HG02970 (cell line): ENCODE results near the gene KCNMB4.
"Not testable (repeated sequence)": the region's sequence is repeated elsewhere in the genome, so short reads cannot be mapped to it uniquely, and the experiment has no call there.

ENCODE experiments used
- ATAC-seq: cut with Tn5 transposase; IDR thresholded peaks from one replicate; pipeline ENCODE4 v1.9.1; 2021; ENCODE audit warnings: mild to moderate bottlenecking, moderate library complexity, moderate number of reproducible peaks; ENCODE audit not compliant: unreplicated experiment, low FRiP score

The KCNMB4 gene

DNA sequence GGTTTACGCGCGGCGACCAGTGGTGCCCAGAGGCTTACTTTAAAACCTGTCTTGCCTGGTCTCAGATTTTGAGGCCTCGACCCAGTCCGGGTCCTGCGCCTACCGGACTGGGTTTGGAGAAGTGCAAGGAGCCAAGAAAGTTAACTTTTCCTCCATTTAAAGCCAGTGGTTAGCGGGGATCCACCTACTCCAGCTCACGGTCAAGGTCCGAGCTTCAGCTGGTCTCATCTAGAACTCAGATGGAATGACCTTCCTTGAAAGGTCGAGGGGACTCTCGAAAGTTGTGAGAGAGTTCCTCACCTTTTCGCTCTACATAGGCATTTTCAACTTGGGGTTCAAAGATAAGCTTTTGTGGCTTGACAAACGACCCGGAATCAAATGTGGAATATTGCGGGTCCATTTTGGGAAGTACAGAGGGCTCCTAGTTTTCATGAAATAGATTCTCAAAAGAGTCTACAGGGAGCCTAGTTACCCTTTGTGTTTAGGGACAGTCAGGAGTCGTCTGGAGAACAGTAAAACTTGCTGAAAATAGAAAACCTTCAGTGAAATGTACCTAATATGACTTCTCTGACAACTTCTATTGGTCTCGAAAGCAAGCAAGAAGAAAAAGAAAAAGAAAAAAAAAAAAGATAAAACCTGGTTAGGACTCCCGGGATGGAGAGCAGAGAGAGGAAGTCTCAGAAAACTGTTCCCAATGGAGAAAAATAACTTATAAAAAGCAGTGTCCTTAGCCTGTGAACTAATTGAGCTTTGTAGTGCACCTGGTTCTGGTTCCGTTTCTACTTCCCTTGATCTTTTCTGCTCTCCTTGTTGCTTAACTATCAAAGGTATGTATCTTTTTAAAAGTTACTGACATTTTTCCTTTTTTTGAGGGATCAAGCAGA lies 1.4 kb downstream of the KCNMB4 start:
- no peak for ATAC-seq

DNA sequence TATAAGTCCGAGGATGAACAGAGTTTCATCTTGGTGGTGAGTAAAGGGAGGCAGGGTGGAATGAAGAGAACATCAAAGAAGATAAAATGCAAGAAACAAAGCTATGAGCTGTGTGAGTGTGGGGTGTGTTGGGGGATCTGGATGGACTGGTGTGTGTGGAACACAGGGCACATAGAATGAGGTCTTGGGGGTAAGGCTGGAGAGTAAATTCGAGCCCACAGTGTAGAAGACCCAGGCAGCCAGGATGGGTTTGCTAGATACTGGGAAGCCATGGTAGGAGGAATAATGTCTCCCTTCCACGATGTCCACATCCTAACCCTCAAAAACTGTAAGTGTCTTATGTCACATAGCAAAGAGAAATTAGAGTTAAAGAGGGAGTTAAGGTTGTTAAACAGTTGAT lies 6.8 kb downstream of the KCNMB4 start:
- ATAC-seq, result no peak

DNA sequence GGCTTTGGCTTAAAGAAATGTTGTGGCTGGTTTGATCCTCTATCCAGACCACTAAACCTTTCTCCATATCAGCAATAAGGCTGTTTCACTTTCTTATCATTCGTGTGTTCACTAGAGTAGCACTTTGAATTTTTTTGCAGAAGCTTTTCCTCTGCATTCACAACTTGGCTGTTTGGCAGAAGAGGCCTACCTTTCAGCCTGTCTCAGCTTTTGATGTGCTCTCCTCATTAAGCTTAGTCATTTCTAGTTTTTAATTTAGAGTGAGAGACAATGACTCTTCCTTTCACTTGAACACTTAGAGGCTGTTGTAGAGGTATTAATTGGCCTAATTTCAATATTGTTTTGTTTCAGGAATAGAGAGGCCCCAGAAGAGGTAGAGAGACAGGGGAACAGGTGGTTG lies 13.8 kb downstream of the KCNMB4 start:
- no peak for ATAC-seq

DNA sequence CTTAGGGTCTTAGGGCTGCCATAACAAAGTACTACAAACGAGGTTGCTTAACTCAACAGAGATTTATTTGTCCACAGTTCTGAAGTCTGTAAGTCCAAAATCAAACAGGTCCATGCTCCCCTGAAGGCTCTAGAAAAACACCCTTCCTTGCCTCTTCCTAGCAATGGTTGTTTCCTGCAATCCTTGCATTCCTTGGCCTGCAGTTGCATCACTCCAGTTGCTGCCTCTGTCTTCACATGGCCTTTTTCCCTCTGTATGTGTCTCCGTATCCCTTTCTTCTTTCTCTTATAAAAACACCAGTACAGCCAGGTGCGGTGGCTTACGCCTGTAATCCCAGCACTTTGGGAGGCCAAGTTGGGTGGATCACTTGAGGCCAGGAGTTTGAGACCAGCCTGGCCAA lies 17.4 kb downstream of the KCNMB4 start:
- ATAC-seq, result no peak

DNA sequence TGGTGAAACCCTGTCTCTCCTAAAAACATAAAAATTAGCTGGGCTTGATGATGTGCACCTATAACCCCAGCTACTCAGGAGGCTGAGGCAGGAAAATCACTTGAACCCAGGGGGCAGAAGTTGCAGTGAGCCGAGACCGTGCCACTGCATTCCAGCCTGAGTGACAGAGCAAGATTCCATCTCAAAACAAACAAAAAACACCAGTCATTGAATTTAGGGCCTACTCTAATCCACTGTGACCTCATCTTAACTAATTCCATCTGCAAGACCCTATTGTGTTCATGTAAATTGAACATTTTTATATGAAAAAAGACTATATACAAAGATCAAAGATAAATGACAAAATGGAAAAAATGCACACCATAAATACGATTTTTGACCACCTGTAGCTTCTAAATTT lies 17.8 kb downstream of the KCNMB4 start:
- ATAC-seq, result no peak

DNA sequence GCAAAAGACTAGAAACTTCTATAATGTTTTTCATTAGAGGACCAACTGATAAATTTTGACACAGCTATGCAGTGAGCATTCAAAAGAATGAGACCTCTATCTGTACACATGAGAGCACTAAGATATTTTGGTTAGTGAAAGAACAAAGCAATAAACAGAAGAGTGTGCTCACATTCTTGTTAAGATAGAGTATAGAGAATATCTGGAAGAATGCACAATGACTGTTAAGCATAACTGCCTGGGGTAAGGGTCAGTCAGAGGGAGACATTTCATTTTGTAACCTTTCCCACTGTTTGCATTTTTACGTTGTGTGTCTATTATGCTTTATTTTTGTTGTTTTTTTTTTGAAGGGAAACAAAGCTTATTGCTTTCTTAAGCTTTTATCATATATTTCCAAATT lies 20.7 kb downstream of the KCNMB4 start:
- no peak for ATAC-seq

DNA sequence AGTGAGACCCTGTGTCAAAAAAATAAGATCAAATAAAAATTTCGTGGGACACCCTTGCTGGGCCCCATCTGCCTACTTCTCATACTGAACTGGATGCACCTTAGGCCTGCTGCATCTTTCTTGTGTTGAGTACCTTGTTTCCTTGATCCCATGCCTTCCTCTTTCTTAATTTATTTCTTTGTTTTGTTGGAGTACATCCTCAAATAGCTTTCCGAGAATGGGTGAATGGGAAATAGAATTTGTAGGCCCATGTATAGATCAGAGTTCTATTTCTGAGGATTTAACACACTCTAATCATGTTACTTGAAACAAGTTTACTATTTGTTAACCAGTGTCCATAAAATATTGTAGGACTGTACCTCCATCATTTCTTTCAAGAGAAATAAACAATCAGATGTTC lies 23.6 kb downstream of the KCNMB4 start:
- no peak for ATAC-seq

DNA sequence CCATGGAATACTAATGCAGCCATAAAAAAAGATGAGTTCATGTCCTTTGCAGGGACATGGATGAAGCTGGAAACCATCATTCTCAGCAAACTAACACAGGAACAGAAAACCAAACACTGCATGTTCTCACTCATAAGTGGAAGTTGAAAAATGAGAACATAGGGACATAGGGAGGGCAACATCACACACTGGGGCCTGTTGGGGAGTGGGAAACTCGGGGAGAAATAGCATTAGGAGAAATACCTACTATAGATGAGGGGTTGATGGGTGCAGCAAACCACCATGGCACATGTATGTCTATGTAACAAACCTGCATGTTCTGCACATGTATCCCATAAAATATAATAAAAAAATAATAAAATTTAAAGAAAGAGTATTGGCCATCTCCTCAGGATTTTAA lies 26.5 kb downstream of the KCNMB4 start:
- ATAC-seq, result not testable (repeated sequence)

DNA sequence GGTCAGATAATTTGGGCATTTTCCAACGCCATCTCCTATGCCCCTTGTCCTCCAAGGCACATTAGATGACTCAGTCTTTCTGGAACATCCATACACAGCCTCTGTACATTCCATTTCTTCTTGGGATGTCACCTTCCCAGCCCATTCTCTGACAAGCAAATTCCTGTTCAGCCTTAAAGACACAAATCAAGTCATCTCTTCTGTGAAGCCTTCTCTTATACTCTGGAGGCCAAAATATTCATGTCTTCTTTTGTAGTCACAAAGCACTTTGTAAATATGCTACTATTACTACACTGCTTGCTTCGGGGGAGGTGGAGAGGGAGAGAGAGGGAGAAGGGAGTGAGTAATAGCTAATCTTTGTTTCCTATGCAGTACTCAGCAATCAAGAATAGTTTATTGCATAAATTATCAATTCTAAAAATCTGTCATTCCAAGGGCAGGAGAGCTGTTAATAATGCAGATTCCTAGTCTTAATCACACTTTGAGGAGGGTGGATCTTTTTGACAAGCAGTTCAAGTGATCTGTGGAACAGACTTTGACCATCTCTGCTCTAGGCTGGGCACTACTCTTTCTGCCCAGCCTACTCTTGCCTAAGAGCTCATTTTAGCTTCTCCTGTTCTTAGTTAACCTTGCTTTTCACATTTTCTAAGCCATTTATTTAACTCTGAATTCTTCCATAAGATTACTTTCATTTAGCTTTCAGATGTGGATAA lies 27.9 kb downstream of the KCNMB4 start:
- ATAC-seq, result no peak

DNA sequence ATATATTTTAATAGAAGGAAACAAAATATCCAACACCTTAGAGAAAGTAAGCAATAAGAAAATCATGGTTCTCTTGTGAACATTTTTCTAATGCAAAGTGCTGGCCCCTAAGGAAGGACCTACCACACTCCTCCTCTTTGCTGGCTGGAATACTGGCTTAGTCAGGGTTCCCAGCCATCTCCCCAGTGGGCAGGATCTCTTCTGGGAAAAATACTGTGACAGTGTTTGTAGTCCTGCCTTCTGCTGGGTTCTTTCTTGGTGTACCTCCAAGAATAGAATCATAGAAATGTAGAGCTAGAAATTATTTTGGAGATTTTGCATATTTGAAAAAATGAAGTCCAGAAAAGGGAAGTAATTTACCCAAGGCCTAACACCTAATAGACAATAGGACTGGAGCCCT lies 31.9 kb downstream of the KCNMB4 start:
- ATAC-seq, result no peak

DNA sequence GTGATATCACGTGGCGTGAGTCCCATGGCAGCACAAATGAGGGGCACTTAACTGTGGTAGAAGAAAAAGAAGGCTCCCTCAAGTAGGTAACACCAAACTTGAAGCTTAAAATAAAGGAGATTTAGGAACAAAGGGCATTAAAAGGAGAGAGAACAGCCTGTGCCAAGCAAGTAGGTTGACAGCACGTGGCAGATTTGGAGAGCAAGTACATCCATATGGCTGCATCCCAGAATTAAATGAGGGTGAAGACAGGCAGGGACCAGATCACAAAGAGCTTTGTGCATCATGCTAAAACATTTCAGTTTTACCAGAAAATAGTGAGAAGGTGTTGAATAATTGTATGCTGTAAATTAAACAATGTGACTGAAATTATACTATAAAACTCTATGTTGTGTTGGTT lies 32.8 kb downstream of the KCNMB4 start:
- no peak for ATAC-seq

DNA sequence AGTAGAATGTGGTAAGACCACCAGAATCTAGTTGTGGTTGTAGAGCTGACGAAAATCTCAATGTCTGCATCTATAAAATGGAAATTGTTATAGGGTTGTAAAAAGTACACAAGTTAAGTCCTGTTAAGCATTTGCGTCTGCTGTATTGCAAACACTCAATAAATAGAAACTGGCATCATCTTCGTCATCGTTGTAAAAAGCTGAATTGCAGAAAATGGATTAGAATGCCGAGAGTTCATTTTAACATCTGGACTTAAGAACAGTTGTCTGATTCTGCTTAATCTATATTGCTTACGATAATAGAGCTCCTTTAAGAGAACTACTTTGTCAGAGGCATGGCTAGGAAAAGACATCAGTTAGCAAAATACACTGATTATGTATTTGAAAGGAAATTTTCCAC lies 33.2 kb downstream of the KCNMB4 start:
- no peak for ATAC-seq

DNA sequence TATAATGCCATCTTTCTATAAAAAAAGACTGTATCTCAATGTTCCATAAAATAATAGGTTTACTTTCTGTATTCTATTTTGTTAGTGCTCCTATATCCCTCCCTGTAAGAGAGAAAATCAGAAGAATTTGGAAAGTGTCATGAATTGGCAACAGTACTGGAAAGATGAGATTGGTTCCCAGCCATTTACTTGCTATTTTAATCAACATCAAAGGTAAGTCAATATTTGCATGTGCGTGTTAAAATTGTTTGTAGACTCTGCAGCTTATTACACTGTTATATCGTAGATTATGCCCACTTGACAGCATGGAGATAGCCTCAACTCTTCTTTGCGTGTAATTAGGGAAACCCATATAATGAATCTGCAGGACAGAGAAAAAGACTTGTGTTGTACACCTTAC lies 34.0 kb downstream of the KCNMB4 start:
- no peak for ATAC-seq

DNA sequence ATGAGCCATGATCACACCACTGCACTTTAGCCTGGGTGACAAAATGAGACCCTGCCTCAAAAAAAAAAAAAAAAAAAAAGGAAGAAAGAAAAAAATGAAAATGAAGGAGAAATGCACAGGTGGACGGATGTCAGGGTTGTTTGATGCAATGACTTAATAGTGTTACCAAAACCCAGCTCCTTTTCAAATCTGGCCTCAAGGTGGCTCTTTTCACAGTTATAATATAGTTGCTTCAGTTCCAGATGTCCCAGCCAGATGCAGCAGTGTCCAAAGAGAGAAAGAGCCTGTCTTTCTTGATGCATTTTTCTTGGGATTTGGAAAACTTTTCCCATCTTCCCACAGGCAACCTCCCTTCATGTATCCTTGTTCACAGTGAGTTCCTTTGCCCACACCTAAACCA lies 36.5 kb downstream of the KCNMB4 start:
- ATAC-seq, result no peak

DNA sequence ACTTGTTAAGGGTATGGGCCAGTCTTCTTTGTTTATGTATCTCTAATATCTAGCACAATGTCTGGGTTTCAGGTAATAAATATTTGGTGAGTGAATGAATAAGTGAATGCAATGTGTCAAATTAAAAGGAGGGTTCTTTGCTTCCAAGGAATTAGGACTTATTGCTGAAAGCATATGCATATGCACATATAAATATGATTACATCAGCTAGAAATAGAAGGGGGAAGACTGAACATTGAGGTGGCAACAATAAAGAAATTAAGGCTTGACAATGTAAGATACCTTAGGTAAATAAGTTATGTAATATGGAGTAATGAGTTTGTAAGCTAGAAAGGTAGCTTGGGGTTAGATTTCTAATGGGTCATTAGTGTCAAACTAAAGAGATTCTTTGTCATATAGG lies 37.7 kb downstream of the KCNMB4 start:
- ATAC-seq, result no peak

DNA sequence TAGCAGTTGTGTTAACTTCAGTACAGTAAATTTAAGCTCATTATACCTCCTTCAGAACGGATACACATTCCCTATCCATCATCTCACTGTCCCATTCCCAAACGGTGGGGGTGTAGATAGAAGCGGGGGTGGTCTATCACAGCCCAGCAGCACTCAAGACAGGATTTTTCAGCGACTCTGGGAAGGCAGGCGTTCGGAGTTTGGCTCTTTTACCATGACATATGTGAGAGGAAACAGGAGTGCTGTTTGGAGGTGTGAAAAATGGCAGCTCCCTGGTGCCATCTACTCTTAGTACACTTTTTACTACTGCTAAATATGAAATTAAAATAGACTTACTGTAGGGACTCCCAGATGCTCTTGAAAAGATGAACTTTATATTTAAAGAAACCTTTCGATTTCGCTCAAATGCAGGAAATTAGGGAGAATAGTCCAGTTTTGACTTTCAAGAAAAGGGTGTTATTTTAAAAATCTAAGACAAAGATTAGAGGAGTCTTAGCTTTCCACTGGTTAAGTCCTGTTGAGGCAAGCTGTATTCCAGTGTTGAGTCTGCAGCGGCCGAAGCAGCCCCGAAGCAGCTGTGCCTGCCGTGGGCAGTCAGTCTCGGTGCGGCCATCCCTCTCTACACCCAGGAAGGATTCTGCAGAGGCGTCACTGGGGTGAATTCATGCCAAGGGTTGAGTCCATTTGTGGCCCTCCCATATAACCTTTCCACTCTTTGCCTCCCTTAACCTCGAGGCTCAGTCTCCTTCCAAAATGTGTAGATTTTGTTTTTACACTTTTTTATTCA lies 42.1 kb downstream of the KCNMB4 start:
- no peak for ATAC-seq

DNA sequence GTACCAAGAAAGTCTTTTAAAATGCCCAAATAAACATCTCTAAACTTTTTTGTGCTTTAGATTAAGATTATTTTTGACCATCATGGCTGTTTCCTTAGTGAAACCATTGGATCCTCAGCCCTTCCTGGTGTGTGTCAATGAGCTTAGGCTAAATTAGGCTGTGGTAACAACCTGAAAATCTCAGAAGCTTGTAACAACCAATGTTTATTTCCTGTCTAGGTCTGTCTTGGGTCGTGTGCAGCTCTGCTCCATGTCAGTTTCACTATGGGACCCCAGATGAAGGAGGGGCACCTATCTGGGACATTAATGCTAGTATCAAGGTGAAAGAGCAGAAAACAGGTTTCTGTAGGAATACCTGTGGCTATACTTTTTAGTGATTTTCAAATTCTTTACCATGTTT lies 49.9 kb downstream of the KCNMB4 start:
- ATAC-seq, result no peak

DNA sequence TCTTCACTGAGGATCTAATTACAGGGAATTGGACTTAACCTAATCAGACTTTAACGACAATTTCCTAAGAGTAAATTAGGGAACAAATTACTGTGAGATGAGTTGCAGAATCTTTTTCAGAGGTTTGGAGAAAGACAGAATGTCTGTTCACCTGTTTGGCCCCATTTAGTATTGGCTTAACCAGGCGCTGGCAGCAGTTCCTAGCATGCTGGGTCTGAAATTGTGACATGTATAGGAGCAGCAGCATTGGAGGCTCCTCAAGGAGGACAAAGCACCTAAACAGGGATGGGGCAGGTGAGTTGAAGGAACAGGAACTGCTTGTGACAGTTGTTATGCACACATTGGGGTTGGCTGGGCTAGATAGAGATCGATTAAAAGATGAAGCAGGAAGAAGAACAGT lies 51.0 kb downstream of the KCNMB4 start:
- no peak for ATAC-seq

DNA sequence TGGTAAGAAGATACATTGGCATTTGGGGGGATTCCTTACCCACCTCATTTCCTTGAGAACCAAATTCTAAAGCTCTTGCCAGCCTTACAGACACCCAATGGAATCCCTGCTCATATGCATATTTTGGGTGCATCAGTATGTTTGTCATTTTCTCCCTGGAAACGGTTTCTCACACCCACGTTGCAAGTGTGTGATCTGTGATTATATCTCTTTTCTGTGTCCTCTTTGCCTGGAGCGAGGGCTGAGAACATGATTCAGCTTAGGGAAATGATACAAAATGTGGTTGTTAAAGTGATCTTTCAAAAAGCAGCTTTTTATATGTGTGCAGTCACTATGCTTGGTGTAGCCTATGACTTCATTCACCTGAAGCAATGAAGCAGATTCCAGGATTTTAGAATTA lies 52.0 kb downstream of the KCNMB4 start:
- no peak for ATAC-seq

DNA sequence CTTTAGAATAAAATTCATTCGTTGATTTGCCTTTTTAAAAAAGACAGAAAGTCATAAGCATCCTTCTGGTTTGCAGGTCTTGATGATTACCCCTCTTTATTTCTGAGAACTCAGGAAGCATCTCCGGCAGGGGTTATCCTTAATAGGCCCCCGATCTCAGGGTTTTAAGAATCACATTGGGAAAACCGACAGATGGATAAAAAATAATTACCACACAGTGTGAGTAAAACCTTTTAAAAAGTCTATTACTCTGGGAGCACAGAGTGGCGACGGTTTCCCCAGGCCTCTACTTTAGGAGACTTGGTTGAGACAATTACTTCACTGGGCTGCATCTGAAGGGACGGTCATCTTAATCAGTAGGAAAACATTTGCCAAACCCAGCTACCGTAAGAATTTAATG lies 56.5 kb downstream of the KCNMB4 start:
- ATAC-seq, result no peak

DNA sequence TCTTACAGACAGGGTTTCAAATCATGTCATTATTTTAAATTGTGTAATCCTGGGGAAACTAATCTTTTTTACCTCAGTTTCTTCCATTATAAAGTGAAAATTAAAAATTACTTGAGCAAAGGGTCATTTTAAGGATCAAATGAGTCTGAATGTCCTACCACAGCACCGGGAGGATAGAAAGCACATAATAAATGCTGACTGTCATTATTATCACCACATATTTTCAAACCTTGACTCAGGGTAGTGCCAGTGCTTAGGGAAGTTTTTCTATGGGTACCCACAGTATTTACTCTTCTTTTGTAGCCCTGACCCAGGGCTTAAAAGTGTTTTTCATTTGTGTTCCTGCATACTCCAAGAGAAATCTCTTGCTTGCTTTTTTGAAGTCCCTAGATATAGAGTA lies 60.5 kb downstream of the KCNMB4 start:
- ATAC-seq, result no peak
